HL-60/S4 (cell line): ENCODE results near the gene DCUN1D1.
"Not testable (repeated sequence)": the region's sequence is repeated elsewhere in the genome, so short reads cannot be mapped to it uniquely, and the experiment has no call there.

ENCODE experiments used
- in situ Hi-C: fragments of 300-500 bp; cut with MboI; formaldehyde crosslinking; loops from 2 replicates; pipeline ENCODE4 v1.14.3; 2022; ENCODE audit warnings: low sequenced_read_pairs

DCUN1D1 gene

DNA sequence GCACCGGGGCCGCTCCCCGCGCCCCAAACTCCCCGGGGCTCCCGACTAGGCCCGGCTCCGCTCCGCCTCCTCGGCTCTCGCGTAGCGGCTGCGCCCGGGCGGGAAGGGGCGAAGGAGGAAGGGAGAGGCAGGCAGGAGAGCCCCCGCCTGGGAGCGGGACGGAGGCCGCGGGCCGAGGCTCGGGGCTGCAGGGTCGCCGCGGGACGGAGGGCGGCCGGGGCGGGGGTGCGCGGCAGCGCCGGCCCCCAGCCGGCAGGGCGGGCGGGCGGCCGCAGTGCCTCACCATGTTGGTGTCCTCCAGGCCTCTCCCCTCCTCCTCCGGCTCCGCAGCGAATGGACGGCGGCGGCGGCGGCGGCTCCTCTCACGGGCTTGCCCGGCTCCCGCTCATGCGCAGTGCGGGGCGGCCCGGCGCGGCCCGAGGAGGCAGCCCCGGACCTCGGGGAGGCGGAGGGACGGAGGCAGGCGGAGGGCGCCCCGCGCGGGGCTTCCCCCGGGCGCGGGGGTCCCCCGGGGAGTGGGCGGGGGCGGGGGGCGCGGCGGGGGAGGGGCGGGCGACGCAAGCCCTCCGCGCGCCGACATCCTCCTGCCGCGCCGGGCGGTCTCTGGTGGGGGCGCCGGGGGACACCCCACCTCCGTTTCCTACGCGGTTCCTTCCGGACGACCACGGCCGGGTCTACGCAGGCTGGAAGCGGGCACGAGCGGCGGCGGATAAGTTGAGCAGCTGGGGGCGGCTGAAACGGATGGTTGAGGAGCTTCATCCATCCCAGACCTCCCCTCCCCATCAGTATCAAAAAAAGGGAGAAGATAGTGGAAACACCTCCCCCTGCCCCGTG, at the start of gene DCUN1D1:
TSS of gene DCUN1D1 (minus strand) at position 335 of the 834 bp plus-strand sequence. CDS start at position 286, 49 bp downstream.
- in situ Hi-C loops, result no loop called here

DNA sequence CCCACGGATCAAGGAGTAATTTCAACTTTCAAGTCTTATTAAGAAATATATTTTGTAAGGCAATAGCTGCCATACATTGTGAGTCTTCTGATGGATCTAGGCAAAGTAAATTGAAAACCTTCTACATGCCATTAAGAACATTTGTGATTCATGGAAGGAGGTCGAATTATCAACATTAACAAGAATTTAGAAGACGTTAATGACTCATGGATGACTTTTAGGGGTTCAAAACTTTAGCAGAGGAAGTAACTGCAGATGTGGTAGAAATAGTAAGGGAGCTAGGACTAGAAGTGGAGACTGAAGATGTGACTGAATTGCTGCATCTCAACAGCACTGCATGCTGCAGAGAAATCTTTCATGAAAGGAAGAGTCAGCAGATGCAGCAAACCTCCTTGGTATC, 48.1 kb upstream of the DCUN1D1 start:
- in situ Hi-C loops, result no loop called here

DNA sequence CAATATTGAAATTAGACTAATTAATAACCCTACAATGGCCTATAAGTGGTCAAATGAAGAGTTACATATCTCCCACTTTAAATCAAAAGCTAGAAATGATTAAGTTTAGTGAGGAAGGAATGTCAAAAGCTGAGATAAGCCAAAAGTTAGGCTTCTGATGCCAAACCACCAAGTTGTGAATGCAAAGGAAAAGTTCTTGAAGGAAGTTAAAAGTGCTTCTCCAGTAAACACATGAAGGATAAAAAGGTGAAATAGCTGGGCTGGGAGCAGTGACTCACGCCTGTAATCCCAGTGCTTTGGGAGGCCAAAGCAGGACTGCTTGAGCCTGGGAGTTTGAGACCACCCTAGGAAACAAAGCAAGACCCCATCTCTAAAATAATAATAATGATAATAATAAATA, 46.9 kb upstream of the DCUN1D1 start:
- in situ Hi-C loops, result no loop called here

DNA sequence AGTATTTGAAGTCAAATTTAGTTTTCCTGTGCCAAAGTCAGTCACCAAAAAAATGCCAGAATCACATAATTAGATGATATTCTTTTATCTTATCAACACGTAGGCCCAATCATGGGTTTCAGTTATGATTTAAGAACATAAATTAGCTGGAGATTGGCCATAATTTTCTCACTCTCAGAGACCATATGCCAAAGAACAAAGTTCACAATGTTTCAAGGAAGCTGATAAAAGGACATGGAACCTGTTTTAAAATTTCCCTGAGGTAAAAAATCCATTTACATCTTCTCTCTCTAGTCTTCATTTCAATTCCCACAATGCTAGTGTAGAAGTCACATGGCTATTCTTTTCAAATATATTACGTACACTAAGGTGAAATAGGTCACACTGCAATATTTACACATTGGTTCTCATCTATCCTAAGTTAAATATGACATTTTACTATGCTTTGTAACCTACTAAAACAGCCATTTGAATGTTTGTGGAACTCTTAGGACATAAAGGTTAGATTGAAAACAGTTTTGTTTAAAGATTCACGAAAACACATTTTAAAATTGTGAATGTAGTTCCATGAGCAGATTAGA, 42.7 kb upstream of the DCUN1D1 start:
- in situ Hi-C loops, result no loop called here

DNA sequence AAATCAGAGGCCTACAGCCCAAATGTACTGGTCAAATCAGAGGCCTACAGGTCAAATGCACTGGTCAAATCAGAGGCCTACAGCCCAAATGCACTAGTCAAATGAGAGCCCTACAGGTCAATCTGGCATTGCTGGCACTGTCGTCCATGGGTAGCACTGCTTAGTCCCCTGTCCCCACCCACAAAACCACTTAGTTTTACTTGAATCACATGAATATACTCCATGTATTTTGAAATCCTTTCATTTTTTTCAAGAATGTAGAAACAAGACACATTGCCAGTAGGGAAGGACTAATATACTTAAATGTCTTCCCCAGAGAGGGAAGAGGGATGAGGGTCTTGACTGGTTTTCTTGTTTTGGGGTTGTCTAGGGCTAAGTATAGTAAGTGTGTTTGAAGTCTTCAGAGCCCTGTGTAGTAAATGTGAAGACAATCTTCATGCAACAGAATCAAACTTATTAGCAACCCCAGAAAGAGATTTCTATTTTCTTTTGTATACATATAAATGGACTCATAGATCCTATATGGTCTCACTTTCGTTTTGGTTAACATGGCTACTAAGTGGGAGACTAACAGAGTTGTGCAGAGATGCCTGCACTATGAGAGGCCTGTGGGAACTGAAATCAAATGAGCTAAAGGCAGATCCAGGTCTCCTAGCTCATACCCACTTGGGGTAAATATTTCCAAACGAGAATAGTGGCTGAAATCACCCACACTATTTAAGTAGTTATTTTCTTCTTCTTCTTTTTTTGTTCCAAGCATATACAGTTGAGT, 38.3 kb upstream of the DCUN1D1 start:
- in situ Hi-C loops, result no loop called here

DNA sequence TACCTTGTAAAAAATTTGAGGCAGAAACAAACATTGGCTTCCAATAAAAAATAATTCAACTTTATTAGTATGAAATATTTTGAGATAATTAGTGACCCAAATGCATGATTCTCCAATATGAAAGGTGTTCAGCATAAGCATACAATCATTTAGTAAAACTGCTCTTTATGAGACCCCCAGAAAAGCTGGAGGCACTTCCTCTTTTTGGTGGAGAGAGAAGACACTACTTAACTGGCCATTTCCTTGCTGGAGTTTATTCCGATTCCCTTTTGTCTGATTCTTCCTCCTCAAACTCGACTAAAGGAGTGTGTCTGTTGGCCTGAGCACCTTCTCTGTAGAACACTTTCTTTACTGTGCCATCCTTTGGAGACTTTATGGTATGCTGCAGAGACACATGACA, 34.8 kb upstream of the DCUN1D1 start:
- in situ Hi-C loops, result no loop called here

DNA sequence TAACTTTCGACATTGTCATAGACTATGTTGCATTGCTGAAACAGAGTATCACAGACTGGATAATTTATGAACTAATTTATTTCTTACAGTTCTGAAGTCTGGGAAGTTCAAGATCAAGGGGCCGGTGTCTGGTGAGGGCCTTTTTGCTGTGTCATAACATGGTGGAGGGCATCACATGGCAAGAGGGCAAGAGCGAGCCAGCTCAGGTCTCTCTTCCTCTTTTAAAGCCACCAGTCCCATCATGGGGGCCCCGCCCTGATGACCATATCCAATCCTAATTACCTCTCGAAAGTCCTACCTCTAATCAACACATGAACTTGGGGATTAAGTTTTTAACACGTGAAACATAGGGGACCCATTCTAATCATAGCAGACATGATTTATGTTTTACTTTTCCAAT, 33.5 kb upstream of the DCUN1D1 start:
- in situ Hi-C loops, result no loop called here

DNA sequence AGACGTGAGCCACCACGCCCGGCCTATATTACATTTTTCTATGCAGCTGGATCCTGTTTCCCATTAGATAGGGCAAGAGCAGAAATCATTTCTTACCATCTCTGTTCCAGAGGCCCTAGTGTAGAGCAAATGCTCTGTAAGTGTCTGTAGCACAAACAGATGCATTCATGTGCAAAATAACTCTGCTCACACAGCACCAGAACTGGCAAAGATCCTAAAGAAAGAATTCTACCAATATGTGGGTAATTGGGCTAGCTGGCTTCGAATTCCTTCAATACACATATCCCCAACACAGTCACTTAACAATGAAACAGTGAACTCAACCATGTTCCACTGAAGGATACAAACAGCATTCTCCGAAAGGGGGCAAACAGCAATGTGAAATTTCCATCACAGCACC, 32.7 kb upstream of the DCUN1D1 start:
- in situ Hi-C loops, result no loop called here

DNA sequence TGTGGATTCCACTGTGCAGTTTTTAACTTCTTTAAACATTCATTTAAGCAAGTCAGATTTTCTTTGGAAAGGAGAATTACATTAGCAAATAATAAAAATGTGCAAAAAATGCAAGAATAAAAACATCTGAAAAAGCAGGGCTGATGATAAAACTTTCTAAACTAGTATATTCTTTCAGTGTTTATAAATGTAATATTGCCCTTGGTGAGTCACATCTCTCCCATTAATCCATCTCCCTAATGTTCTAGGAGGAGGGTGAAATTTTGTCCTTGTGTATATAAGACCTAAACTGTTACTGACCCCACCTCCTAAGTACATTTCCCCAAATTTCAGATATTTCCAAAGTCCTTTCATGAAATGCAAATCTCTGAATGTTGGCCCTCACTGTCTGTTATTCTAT, 28.5 kb upstream of the DCUN1D1 start:
- in situ Hi-C loops, result no loop called here

DNA sequence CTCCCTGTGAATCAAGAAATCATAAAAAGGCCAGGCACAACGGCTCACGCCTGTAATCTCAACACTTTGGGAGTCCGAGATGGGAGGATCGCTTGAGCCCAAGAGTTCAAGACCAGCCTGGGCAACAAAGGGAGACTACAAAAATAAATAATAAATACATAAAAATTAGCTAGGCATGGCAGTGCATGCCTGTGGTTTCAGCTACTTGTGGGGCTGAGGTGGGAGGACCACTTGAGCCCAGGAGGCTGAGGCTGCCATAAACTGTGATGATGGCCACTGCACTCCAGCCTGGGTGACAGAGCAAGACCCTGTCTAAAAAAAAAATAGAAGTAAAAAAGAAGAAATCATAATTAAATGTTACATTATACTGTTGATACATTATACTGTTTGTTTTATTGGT, 28.0 kb upstream of the DCUN1D1 start:
- in situ Hi-C loops, result no loop called here

DNA sequence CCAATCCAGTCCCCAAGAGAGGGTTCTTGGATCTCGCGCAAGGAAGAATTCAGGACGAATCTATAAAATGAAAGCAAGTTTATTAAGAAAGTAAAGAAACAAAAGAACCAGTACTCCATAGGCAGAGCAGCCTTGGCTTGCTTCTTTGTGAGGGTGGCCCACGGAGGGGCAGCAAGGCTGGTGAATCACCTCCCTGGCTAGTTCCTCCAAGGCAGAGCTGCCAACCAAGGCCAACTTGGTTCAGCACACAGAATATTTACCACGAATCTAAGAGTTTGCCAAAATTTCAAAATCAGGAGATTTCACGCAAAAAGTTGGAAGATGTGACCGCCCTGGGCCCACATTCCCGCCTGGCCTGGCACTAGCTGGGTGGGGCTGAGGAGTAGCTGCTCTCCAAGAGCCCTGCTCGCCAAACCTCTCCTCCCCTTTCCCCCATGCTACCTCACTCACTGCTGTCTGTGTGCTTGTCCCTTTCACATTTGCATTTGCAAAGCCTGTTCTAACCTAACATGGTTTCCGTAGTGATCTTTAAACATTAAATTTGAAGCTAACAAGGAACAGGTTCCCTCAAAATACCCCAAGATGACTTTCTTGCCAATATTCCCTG, 26.2 kb upstream of the DCUN1D1 start:
- in situ Hi-C loops, result no loop called here

DNA sequence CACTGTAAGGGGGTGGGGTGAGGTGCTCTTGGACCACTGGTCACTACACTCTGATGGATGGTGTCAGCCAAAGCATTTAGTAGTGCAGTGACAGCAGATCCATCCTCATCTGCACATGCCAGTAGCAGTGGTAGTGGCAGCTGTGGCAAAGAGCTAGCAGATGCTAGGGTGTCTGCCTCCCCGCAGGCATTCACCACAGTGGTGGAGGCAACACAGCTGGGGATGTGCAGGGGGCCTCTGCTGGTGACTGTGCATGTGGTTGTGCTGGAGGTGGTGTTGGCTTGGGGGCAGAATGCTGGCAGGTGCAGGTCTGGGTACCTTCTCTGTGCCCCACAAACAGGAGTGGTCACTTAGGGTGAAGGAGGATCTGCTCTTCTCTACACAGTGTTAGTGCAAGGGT, 19.4 kb upstream of the DCUN1D1 start:
- in situ Hi-C loops, result no loop called here

DNA sequence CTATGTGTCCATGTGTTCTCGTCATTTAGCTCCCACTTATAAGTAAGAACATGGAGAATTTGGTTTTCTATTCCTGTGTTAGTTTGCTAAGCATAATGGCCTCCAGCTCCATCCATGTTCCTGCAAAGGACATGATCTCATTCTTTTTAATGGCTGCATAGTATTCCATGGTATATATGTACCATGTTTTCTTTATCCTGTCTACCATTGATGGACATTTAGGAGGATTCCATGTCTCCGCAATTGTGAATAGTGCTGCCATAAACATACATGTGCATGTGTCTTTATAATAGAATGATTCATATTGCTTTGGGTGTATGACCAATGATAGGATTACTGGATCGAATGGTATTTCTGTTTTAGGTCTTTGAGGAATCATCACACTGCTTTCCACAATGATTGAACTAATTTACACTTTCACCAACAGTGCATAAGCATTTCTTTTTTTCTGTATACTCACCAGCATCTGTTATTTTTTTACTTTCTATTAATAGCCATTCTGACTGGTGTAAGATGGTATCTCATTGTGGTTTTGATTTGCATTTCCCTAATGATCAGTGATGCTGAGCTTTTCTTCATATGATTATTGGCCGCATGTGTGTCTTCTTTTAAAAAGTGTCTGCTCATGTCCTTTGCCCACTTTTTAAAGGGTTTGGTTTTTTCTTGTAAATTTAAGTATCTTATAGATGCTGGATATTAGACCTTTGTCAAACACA, 13.3 kb upstream of the DCUN1D1 start:
- in situ Hi-C loops, result not testable (repeated sequence)

DNA sequence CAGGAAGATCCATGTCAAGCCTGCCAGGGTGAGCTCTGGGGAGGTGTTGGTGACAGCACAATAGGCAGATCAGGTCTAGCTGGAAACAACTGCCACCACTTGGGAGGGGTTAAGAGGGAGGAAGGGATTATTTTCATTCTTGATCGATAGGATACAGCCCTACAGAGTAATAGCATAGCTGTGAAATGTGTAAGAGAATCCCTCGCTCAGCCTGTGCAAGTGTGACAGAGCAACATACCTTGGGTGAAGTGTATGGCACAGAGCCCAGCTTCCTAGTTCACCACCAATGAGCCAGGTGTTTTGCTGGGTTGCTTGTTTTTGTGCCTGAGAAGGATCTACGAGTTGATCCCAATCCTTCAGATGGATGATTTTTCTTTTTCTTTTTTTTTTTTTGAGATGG, 9.2 kb upstream of the DCUN1D1 start:
- in situ Hi-C loops, result no loop called here

DNA sequence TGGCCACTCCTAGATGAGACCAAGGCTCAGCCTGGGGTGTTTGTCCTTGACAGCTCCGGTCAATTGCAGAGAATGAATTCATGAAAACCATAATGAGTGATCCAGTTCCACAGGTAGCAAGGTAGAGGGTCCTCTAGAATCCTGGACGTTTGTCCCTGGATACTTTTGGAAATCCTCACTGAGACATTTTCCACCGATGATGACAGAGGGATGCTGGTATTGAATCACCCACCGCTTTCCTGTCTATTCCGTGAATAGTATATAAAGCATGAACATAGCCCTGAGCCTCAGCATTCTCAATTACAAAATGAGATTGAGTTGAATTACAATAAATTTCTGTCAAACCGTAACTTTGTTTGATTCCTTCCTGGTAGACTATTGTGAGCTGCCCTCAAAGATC, 5.7 kb upstream of the DCUN1D1 start:
- in situ Hi-C loops, result no loop called here

DNA sequence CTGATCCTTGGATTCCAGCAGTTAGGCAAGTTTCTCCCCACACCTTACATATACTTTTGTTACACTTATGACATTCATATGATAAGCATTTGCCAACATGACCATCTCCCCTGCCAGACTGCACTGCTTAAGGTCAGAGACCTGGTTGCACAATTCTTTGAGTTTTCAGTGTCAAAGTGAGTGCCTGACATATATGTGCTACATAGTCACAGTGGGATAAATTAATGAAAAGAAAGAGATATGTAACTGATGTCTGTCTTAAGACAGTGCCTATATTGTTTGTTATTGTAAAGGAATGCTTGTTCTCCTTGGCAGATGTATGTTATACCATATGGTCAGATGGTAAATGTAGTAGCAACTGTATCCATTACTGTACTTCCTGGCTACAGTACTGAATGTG, 3.5 kb upstream of the DCUN1D1 start:
- in situ Hi-C loops, result no loop called here

DNA sequence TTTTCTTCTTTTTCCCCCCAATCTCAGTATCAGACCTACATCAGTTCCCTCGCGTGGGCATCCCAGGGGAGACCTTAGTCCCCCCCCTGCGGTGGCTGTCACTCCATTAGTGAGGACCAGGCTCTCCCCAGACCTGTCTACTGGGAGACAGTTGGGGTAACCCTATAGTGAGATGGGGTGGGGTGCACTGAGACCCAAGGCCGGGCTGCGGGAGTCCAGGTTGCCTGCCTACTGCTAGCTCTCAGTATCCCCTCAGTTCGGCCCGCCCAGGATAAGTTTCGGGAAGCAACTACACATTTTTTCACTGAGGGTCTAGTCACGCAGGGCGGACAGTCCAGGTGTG, 671 bp upstream of the DCUN1D1 start:
- in situ Hi-C loops, result no loop called here

DNA sequence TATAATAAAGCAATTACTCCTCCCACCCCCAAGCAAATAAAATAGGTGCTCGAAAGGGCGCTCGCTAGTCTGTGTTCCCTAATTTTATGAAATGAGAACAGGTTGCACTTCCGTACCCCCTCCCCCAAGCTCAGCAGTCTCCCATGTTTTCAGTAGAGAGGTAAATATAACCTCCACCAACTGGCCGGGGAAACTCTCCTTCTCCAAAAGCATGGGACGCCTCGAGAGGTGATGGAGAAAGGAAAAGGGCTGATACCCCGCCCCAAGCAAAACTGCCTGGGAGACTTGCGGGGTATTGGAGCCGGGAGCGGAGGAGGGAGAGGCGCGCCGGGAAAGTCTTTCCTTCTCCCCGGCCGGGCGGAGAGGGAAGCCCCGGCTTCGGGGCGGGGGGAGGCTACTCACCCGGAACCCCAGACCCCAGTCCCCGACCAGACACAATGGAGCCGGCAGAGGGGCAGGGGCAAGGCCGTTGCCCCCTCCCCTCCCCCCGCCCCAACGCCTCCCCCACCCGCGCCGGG, 605 bp downstream of the DCUN1D1 start:
- in situ Hi-C loops, result no loop called here

DNA sequence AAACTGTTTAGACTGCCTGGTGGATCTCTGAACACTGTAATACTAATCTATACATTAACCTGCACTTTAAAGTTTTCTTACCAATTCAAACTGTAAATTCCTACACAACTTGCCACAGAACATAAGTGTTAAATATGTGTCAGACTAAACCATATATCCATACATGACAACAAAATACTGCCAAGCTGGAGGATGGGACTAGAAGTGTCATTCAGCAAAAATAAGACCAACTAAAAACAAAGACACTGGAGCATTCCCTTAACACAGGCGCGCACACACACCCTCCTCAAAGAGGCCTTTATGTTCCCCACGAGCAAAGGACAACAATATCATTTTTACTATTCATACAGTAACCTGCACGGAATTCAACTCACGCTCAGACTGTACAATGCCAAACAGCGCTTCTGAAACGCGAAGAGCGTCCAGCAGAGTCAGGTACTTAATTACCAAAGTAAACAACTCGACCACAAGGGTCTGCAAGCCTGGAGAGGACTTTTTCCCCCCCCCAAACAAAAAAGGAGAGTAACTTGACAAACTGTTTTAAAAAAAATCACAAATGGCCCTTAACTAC, 1.1 kb downstream of the DCUN1D1 start:
- in situ Hi-C loops, result no loop called here

DNA sequence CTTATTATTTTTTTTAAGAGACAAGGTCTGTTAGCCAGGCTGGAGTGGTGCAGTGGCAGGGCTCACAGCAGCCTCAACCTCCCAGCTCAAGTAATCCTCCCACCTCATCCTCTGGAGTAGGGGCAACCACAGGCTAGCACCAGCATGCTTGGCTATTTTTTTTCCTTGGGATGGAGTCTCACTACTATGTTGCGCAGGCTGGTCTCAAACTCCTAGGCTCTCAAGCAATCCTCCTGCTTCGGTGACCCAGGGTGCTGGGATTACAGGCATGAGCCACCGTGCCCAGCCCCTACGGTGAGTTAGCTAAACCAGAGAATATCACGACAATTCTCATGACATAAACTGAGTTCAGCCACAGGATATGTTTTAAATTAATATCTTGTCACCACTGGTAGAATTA, 2.0 kb downstream of the DCUN1D1 start:
- in situ Hi-C loops, result no loop called here
